Ovary (tissue), 10 donors: ENCODE measurements around the gene MRPL14. TPM values are rescaled to one million over a fixed set of nuclear protein-coding genes. Genes with fewer than 3 reads are reported as not detected.

Source experiments
- DNase-seq, 5 donors: peaks; one replicate each; pipeline ENCODE4 v3.0.0-alpha.2; 2019 to 2020
- H3K27ac ChIP-seq, 2 donors: fragments of 200-600 bp; one replicate each; pipeline versions ENCODE4 v1.5.1 to v1.8.0; 2019 to 2022
- H3K27me3 ChIP-seq: fragments of 200-600 bp; one replicate; pipeline ENCODE4 v1.8.0; 2022
- H3K36me3 ChIP-seq: fragments of 200-600 bp; sonication (generic); one replicate; pipeline ENCODE4 v1.5.1; 2019
- H3K4me1 ChIP-seq: one replicate; pipeline ENCODE4 v1.8.1; 2013; ENCODE audit warnings: mild to moderate bottlenecking, moderate library complexity; ENCODE audit not compliant: insufficient read depth
- H3K4me3 ChIP-seq: fragments of 200-600 bp; sonication (generic); one replicate; pipeline ENCODE4 v1.5.1; 2017
- H3K9me3 ChIP-seq, 2 donors: fragments of 200-600 bp in 1 of 2; sonication (generic) in 1 of 2; one replicate each; pipeline versions ENCODE4 v1.5.1 to v1.8.1; 2013 to 2019; ENCODE audit warnings: mild to moderate bottlenecking in 1 of 2, moderate library complexity in 1 of 2
- EP300 ChIP-seq: sonication (generic); formaldehyde crosslinking; IDR thresholded peaks from one replicate; pipeline ENCODE4 v1.6.1; 2017; ENCODE audit warnings: antibody characterized with exemption
- POLR2A ChIP-seq: fragments of 450-650 bp; IDR thresholded peaks from one replicate; pipeline ENCODE4 v1.6.1; 2017; ENCODE audit warnings: antibody characterized with exemption, mild to moderate bottlenecking, moderate library complexity
- WGBS, 3 donors: extraction: QIAGEN DNeasy Blood & Tissue Kit in 1 of 3; methylation state at CpG; one replicate each; pipeline versions ENCODE4 v1.1.5 to v1.1.7; 2013 to 2017; 5-methylcytosine and 5-hydroxymethylcytosine counted together
- intact Hi-C, 4 donors: fragments of 100-400 bp; cut with DNase I; formaldehyde crosslinking; loops; one replicate each; pipeline versions ENCODE4 v1.11.0 to v1.15.1; 2022 to 2023
- long read RNA-seq, 3 donors: library from polyadenylated mRNA in 2 of 3; unstranded in 2 of 3; transcript quantifications; one replicate each; pipeline ENCODE4 v2.0.0 and lab custom pipeline, GENCODE V29; 2021 to 2026
- polyA plus RNA-seq, 2 donors: library from polyadenylated mRNA; stranded (reverse); fragments of 200-250 nt in 1 of 2; fragments of 350-450 nt in 1 of 2; fragmentation: Illumina TruSeq in 1 of 2; extraction: RNeasy Lipid Tissue Mini Kit (QIAGEN cat#74804) in 1 of 2; gene quantifications; one replicate each; pipeline ENCODE4 v1.2.3, GENCODE V29; 2013 to 2014
- total RNA-seq, 7 donors: library from RNA; depleted of rRNA in 2 of 7; stranded (reverse); fragments of >200 nt in 2 of 7; fragmentation: NEBNext Ultra II Directional in 3 of 7; extraction: Animal tissue kit (Norgen Biotek cat#: 25700) in 3 of 7; gene quantifications; one replicate each; pipeline versions ENCODE4 v1.1.0 to v1.2.4, GENCODE V29; 2016 to 2023
- TF ChIP-seq, protein P1 (sequence below), 3 donors: fragments of 450-650 bp in 2 of 3; fragments of 200-600 bp in 1 of 3; IDR thresholded peaks; one replicate each; pipeline versions ENCODE4 v1.5.1 to v1.8.0; 2016 to 2022; ENCODE audit warnings: antibody characterized with exemption in 3 of 3, mild to moderate bottlenecking in 1 of 3
- donor health status: DM: no; HTN: no; CAD: no; lungs with moderate emphysema.
- donor health status: DM: no; HTN: no; CAD: no.
- donor health status: Bipolar disorder and iron deficiency.
- donor health status: DM: yes; HTN: yes; CAD: no.
- donor health status: DM: no; HTN: no; CAD: no.
- donor health status: DM: yes; HTN: yes; CAD: no.

MRPL14 gene
- total RNA-seq (10 to 100 TPM; 21.5 to 35.9 (median 24.9) TPM), polyA plus RNA-seq (10 to 100 TPM; 20.8 to 23.3 TPM)
- long read RNA-seq, donor 1, transcript MRPL14-201 (3 exons, 959 nt): major isoform, 22 of 28 reads
- long read RNA-seq, donor 1, partial matches to known transcripts: 2 of 28 reads
- long read RNA-seq, donor 1, other reads (novel, unspliced or antisense): 4 of 28 reads
- long read RNA-seq, donor 2, transcript MRPL14-201 (3 exons, 959 nt): major isoform, 41 of 2,903 reads
- long read RNA-seq, donor 2, partial matches to known transcripts: 2,823 of 2,903 reads
- long read RNA-seq, donor 2, other reads (novel, unspliced or antisense): 39 of 2,903 reads
- long read RNA-seq, donor 3, transcript MRPL14-201 (3 exons, 959 nt): major isoform, 26 of 30 reads
- long read RNA-seq, donor 3, partial matches to known transcripts: 2 of 30 reads
- long read RNA-seq, donor 3, other reads (novel, unspliced or antisense): 2 of 30 reads

DNA sequence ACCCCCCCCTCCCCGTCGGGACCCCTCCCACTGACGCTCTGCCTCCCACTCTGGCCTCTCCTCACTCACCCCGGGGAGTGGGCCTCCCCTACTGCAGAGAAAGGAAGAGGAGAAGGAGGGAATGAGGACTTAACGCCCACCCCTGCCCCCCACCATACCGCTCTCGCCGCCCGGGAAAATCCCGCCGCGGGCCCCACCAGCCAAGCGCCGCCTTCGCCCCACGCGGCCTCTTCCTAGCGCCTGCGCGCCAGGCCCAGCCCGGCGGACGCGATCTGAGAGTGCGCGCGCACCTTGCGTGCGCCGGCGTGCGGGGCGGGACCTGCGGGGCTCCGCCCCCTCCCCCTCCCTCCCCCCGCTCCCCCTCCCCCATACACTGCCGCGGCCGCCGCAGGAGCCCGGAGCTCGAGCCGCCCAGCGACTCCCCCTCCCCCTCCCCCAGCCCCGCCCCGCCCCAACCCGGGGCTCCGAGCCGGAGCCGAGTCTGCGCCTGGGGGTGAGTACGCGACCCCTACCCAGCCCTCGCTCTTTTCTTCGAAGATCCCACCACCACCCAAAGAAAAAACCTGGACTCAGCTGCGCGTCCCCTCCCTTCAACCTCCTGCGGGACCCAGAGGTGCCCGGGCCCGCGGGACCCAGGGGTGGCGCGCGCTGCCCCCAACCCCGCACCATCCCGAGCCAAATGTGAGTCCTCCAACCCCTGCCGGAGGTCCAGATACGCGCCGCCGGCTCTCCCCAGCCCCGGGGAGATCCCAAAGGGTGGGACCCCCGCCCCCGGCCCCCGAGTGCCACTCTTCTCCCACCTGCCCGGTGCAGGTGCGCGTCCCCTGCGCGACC, at the start of gene MRPL14, which contains the start of gene TMEM63B:
Gene MRPL14 (minus strand): TSS at position 267 of the 834 bp plus-strand sequence. CDS start 10,841 bp downstream, outside the sequence.
Gene TMEM63B (plus strand): TSS at position 369 of the 834 bp plus-strand sequence. CDS start 7,031 bp downstream, outside the sequence.
- DNase-seq: peak; percentile 87 to 95 (median 92)
- 0 to 2% (median 1%) methylated on average over 33 to 73 of the region's 80 CpGs for WGBS, 3 donors
- intact Hi-C loops: no loop called here
- TF ChIP-seq, protein P1, sequence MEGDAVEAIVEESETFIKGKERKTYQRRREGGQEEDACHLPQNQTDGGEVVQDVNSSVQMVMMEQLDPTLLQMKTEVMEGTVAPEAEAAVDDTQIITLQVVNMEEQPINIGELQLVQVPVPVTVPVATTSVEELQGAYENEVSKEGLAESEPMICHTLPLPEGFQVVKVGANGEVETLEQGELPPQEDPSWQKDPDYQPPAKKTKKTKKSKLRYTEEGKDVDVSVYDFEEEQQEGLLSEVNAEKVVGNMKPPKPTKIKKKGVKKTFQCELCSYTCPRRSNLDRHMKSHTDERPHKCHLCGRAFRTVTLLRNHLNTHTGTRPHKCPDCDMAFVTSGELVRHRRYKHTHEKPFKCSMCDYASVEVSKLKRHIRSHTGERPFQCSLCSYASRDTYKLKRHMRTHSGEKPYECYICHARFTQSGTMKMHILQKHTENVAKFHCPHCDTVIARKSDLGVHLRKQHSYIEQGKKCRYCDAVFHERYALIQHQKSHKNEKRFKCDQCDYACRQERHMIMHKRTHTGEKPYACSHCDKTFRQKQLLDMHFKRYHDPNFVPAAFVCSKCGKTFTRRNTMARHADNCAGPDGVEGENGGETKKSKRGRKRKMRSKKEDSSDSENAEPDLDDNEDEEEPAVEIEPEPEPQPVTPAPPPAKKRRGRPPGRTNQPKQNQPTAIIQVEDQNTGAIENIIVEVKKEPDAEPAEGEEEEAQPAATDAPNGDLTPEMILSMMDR (IDR thresholded peaks at IDR 0.05): no peak
- TF ChIP-seq POLR2A: peak; percentile 45
- no peak for TF ChIP-seq EP300
- Histone ChIP-seq H3K36me3 (no peaks in the 10 kb centered on the region), H3K4me3 (peak within 1 kb of the TSS; percentile 84), H3K27ac (peak within 1 kb of the TSS; percentile 58 to 71), H3K27me3 (no peaks in the 10 kb centered on the region), H3K9me3 (no peaks in the 10 kb centered on the region), H3K4me1 (peaks cover 6% of the 10 kb centered on the region)

DNA sequence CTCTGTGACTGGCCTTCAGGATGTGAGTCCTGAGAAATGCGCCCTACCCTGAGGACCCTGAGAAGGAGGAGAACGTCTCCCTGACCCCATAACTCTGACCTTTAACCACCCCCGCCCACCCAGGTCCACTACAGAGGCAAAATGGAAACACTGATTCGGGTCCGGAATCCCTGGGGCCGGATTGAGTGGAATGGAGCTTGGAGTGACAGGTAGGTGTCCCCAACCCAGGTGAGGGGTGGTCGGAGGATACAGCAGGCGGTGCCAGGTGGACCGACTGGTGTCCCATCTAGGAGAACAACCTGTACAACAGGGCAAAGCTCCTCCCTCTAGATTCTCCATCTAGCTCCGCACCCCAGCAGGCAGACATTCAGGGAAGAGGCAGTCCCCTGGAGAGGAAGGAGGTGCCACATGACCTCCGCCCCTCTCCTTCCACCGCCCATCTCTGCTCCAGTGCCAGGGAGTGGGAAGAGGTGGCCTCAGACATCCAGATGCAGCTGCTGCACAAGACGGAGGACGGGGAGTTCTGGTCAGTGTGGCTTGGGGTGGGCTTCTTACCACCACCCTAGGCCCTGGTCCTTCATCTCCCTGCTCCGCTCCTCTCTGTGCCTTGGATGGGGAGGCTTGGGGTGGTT, 49.0 kb upstream of the MRPL14 start:
- Histone ChIP-seq H3K9me3 (no peaks in the 10 kb centered on the region), H3K4me1 (peaks cover 3% of the 10 kb centered on the region), H3K36me3 (no peaks in the 10 kb centered on the region), H3K27me3 (no peaks in the 10 kb centered on the region), H3K27ac (no peak overlapping the region), H3K4me3 (no peak overlapping the region)
- intact Hi-C loops: loop anchor here in 3 of 4 donors (5.0 to 10.0 kb wide), 3 partner anchors 51 to 664 kb away; partner anchors contain the start of gene LRRC73 (in 1 of the 3)
- no peak for DNase-seq
- TF ChIP-seq POLR2A: no peak
- no peak for TF ChIP-seq EP300
- TF ChIP-seq, protein P1 (IDR thresholded peaks at IDR 0.05): no peak
- WGBS, 3 donors: 85 to 91% (median 87%) methylated on average over 15 of the region's 15 CpGs

DNA sequence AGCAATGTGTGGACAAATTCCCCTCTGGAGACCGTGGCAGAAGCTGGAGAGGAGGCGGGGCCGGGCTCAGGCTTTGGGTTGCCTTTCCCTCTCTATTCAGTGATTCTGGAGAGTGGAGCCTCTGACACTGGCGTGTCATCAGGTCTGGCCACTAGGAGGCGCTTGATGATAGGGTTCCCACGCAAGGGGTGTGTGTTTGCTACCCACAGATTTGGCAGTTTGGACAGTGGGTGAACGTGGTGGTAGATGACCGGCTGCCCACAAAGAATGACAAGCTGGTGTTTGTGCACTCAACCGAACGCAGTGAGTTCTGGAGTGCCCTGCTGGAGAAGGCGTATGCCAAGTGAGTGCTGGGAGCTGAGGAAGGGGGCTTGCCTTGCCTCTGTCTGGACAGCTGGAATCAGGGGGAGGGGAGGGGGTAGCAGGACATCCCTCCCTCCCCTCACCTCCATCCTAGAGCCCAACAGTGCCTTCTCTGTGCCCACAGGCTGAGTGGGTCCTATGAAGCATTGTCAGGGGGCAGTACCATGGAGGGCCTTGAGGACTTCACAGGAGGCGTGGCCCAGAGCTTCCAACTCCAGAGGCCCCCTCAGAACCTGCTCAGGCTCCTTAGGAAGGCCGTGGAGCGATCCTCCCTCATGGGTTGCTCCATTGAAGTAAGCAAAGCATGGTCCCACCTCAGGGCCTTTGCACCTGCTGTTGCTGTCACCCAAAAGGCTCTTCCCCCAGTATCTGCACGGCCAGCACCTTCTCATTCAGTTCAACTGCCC, 45.7 kb upstream of the MRPL14 start:
- intact Hi-C loops: loop anchor here (5.0 to 10.0 kb wide), 3 partner anchors 59 to 162 kb away; no protein-coding TSS in a partner anchor

More for the DNA sequence above, 45.7 kb upstream of the MRPL14 start:
- Histone ChIP-seq H3K36me3 (no peaks in the 10 kb centered on the region), H3K9me3 (no peaks in the 10 kb centered on the region), H3K27me3 (no peaks in the 10 kb centered on the region), H3K4me1 (peaks cover under 1% of the 10 kb centered on the region), H3K27ac (no peak overlapping the region), H3K4me3 (no peak overlapping the region)
- peak; percentile 68 to 87 (median 86) for DNase-seq
- WGBS, 3 donors: 24 to 26% (median 25%) methylated on average over 15 of the region's 15 CpGs
- TF ChIP-seq, protein P1 (IDR thresholded peaks at IDR 0.05): peak; percentile 69 to 87 (median 72)
- TF ChIP-seq POLR2A (no peak), EP300 (no peak)
